Gastrocnemius medialis (tissue), 4 donors: Measurements from ENCODE around the gene OTUD7B. TPM values are rescaled to one million over a fixed set of nuclear protein-coding genes. Genes with fewer than 3 reads are reported as not detected.

Source experiments
- ATAC-seq, 2 donors: fragments of 150-250 bp; one replicate each; pipeline ENCODE4 v1.9.1; 2016
- DNase-seq, 2 donors: peaks; one replicate each; pipeline ENCODE4 v3.0.0-alpha.2; 2019
- H3K27ac ChIP-seq, 4 donors: fragments of 200-600 bp; sonication (generic); 1 replicate in 1 of 4; 2 replicates in 3 of 4; pipeline ENCODE4 v1.5.1; 2016 to 2018; ENCODE audit warnings: mild to moderate bottlenecking in 2 of 4, moderate library complexity in 1 of 4
- H3K27me3 ChIP-seq, 3 donors: fragments of 200-600 bp; sonication (generic) in 2 of 3; 1 replicate in 1 of 3; 2 replicates in 2 of 3; pipeline versions ENCODE4 v1.5.1 to v1.6.0; 2016 to 2019; ENCODE audit warnings: mild to moderate bottlenecking in 1 of 3, moderate library complexity in 1 of 3
- H3K36me3 ChIP-seq, 2 donors: fragments of 200-600 bp; sonication (generic) in 1 of 2; one replicate each; pipeline ENCODE4 v1.5.1; 2017 to 2018
- H3K4me1 ChIP-seq, 2 donors: fragments of 200-600 bp; sonication (generic) in 1 of 2; one replicate each; pipeline ENCODE4 v1.5.1; 2016 to 2017; ENCODE audit warnings: mild to moderate bottlenecking in 2 of 2
- H3K4me3 ChIP-seq, 4 donors: fragments of 200-600 bp; sonication (generic) in 3 of 4; 1 replicate in 1 of 4; 2 replicates in 3 of 4; pipeline ENCODE4 v1.5.1; 2016 to 2019; ENCODE audit warnings: mild to moderate bottlenecking in 2 of 4
- H3K9me3 ChIP-seq, 3 donors: fragments of 200-600 bp; sonication (generic) in 2 of 3; 1 replicate in 1 of 3; 2 replicates in 2 of 3; pipeline ENCODE4 v1.5.1; 2016 to 2019
- CTCF ChIP-seq, 5 experiments: fragments of 450-650 bp in 3 of 5; fragments of 200-600 bp in 2 of 5; sonication (generic) in 2 of 5; IDR thresholded peaks in 4 of 5; conservative IDR thresholded peaks in 1 of 5; 1 replicate in 4 of 5; 2 replicates in 1 of 5; pipeline ENCODE4 v1.5.1; 2016 to 2019; ENCODE audit warnings: antibody characterized with exemption in 5 of 5, mild to moderate bottlenecking in 3 of 5, moderate library complexity in 3 of 5
- POLR2A ChIP-seq, 2 donors: fragments of 450-650 bp; IDR thresholded peaks; one replicate each; pipeline ENCODE4 v1.6.1; 2017; ENCODE audit warnings: antibody characterized with exemption in 2 of 2, mild to moderate bottlenecking in 2 of 2, moderate library complexity in 2 of 2
- in situ Hi-C, 4 donors: fragments of 200-750 bp; cut with MboI; loops; one replicate each; pipeline versions ENCODE4 v1.15.0 to v1.8.0; 2017; ENCODE audit warnings: low sequenced_read_pairs in 4 of 4
- intact Hi-C: fragments of 100-400 bp; cut with DNase I; formaldehyde crosslinking; loops from one replicate; pipeline ENCODE4 v1.15.1; 2023; ENCODE audit warnings: low total_unique reads
- total RNA-seq, 4 donors: library from RNA; depleted of rRNA; stranded (reverse); fragments of >200 nt; gene quantifications; one replicate each; pipeline versions ENCODE4 v1.1.0 to v1.2.3, GENCODE V29; 2016

Gene OTUD7B
- total RNA-seq, 4 donors from 2014 or later = 27.2 to 51.3 (median 43.6) TPM

DNA sequence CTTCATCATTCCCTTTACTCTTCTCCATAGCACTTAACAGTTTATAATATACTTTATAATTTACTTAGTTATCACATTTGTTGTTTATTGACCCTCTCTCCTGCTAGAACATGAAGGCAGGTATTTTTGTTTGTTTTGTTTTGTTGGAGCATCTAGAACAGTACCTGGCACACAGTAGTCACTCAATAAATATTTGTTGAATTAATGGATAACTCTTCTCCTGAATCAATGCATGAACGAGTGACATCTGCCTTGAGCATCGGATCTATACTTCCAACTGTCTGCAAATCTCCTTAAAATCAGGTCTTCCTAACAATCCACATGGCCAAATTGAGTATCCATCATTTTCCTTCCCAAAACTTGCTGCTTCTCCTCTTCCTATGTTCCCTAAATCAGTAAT, 38.0 kb downstream of the OTUD7B start:
- Histone ChIP-seq H3K27ac (no peak overlapping the region), H3K9me3 (no peaks in the 10 kb centered on the region), H3K4me1 (peaks cover 5 to 9% of the 10 kb centered on the region in 2 donors), H3K4me3 (no peak overlapping the region), H3K36me3 (peaks cover 3 to 88% of the 10 kb centered on the region in 2 donors), H3K27me3 (no peaks in the 10 kb centered on the region)
- in situ Hi-C loops (loop anchor here in 1 of 4 donors (25.0 kb wide), 1 partner anchor 215 kb away; no protein-coding TSS in a partner anchor), intact Hi-C loops (no loop called here)
- no peak for ATAC-seq
- DNase-seq = no peak
- no peak for TF ChIP-seq POLR2A (IDR thresholded peaks at IDR 0.05)

GRCh38 chr1:149967646-149968045, 42.9 kb downstream of the OTUD7B start:
- Histone ChIP-seq H3K27ac (no peak overlapping the region), H3K27me3 (no peaks in the 10 kb centered on the region), H3K36me3 (peaks cover 3 to 99% of the 10 kb centered on the region in 2 donors), H3K4me1 (no peaks in the 10 kb centered on the region), H3K4me3 (no peak overlapping the region), H3K9me3 (no peaks in the 10 kb centered on the region)
- intact Hi-C loops (no loop called here), in situ Hi-C loops (loop anchor here in 2 of 4 donors (5.0 to 25.0 kb wide), 3 partner anchors 80 to 220 kb away; no protein-coding TSS in a partner anchor)
- TF ChIP-seq CTCF (IDR thresholded peaks at IDR 0.05 in 4 of 5, conservative IDR thresholded peaks at IDR 0.05 in 1 of 5) = no peak
- TF ChIP-seq POLR2A (IDR thresholded peaks at IDR 0.05) = no peak
- DNase-seq = no peak
- ATAC-seq = no peak

- no peak for ATAC-seq
- intact Hi-C loops = no loop called here
- DNase-seq = no peak
- in situ Hi-C loops = loop anchor here in 2 of 4 donors (5.0 to 25.0 kb wide), 3 partner anchors 80 to 220 kb away; no protein-coding TSS in a partner anchor
- Histone ChIP-seq H3K27me3 (no peaks in the 10 kb centered on the region), H3K9me3 (no peaks in the 10 kb centered on the region), H3K36me3 (peaks cover 3 to 93% of the 10 kb centered on the region in 2 donors), H3K27ac (no peak overlapping the region), H3K4me1 (peaks cover 0 to 5% of the 10 kb centered on the region in 2 donors), H3K4me3 (no peak overlapping the region)
- TF ChIP-seq CTCF (IDR thresholded peaks at IDR 0.05 in 4 of 5, conservative IDR thresholded peaks at IDR 0.05 in 1 of 5) = no peak
- TF ChIP-seq POLR2A (IDR thresholded peaks at IDR 0.05) = no peak
Measured at GRCh38 chr1:149967041-149967440, 43.5 kb downstream of the OTUD7B start.

GRCh38 chr1:149966405-149966804, 44.1 kb downstream of the OTUD7B start:
- H3K9me3 ChIP-seq = no peaks in the 10 kb centered on the region
- H3K4me3 ChIP-seq = no peak overlapping the region
- ATAC-seq = no peak
- H3K27me3 ChIP-seq = no peaks in the 10 kb centered on the region
- no peak overlapping the region for H3K27ac ChIP-seq
- DNase-seq = no peak
- peaks cover 0 to 5% of the 10 kb centered on the region in 2 donors for H3K4me1 ChIP-seq
- intact Hi-C loops (no loop called here), in situ Hi-C loops (loop anchor here in 2 of 4 donors (5.0 to 25.0 kb wide), 3 partner anchors 81 to 221 kb away; no protein-coding TSS in a partner anchor)
- peaks cover 3 to 90% of the 10 kb centered on the region in 2 donors for H3K36me3 ChIP-seq
- TF ChIP-seq CTCF (IDR thresholded peaks at IDR 0.05 in 4 of 5, conservative IDR thresholded peaks at IDR 0.05 in 1 of 5) = no peak
- no peak for TF ChIP-seq POLR2A (IDR thresholded peaks at IDR 0.05)

GRCh38 chr1:149965440-149965839, 45.1 kb downstream of the OTUD7B start:
- no peak for ATAC-seq
- peaks cover 0 to 5% of the 10 kb centered on the region in 2 donors for H3K4me1 ChIP-seq
- H3K27me3 ChIP-seq = no peaks in the 10 kb centered on the region
- in situ Hi-C loops = loop anchor here in 2 of 4 donors (5.0 to 25.0 kb wide), 3 partner anchors 82 to 222 kb away; no protein-coding TSS in a partner anchor
- no peak overlapping the region for H3K27ac ChIP-seq
- no peak for DNase-seq
- no peak for TF ChIP-seq CTCF (IDR thresholded peaks at IDR 0.05 in 4 of 5, conservative IDR thresholded peaks at IDR 0.05 in 1 of 5)
- H3K4me3 ChIP-seq = no peak overlapping the region
- H3K36me3 ChIP-seq = peaks cover 3 to 86% of the 10 kb centered on the region in 2 donors
- intact Hi-C loops = no loop called here
- H3K9me3 ChIP-seq = no peaks in the 10 kb centered on the region
